Endodermal cell (in vitro differentiated cells): ENCODE measurements around the gene IGLL1. TPM values are rescaled to one million over a fixed set of nuclear protein-coding genes. Genes with fewer than 3 reads are reported as not detected.

Experiments
- DNase-seq: peaks from one replicate; pipeline ENCODE4 v3.0.0-alpha.2; 2017
- H3K27ac ChIP-seq: 2 replicates; pipeline ENCODE4 v1.5.1; 2013; ENCODE audit warnings: mild to moderate bottlenecking, low read depth, low read length, moderate library complexity
- H3K27me3 ChIP-seq: 2 replicates; pipeline ENCODE4 v1.6.1; 2013; ENCODE audit warnings: mild to moderate bottlenecking, low read length, moderate library complexity; ENCODE audit not compliant: insufficient read depth, control insufficient read depth, poor library complexity, severe bottlenecking
- H3K36me3 ChIP-seq: 2 replicates; pipeline ENCODE4 v1.7.0; 2013; ENCODE audit warnings: mild to moderate bottlenecking, low read length, moderate library complexity; ENCODE audit not compliant: control insufficient read depth, insufficient read depth
- H3K4me1 ChIP-seq: one replicate; pipeline ENCODE4 v1.7.0; 2013; ENCODE audit warnings: low read length; ENCODE audit not compliant: control insufficient read depth, insufficient read depth
- H3K4me3 ChIP-seq: 2 replicates; pipeline ENCODE4 v1.5.1; 2013; ENCODE audit warnings: mild to moderate bottlenecking, low read length, moderate library complexity
- H3K9ac ChIP-seq: 2 replicates; pipeline ENCODE4 v1.6.1; 2013; ENCODE audit warnings: mild to moderate bottlenecking, low read length, moderate library complexity; ENCODE audit not compliant: poor library complexity, severe bottlenecking; ENCODE audit errors: extremely low read depth
- H3K9me3 ChIP-seq: 2 replicates; pipeline ENCODE4 v1.6.1; 2013; ENCODE audit warnings: mild to moderate bottlenecking, low read length, moderate library complexity; ENCODE audit not compliant: control insufficient read depth
- H3K27ac Mint-ChIP-seq: 2 replicates; pipeline ENCODE4 v1.8.0; 2020; ENCODE audit warnings: mixed read lengths
- H3K27me3 Mint-ChIP-seq: 2 replicates; pipeline ENCODE4 v1.8.0; 2021; ENCODE audit warnings: mild to moderate bottlenecking, mixed read lengths; ENCODE audit not compliant: insufficient read depth
- H3K36me3 Mint-ChIP-seq: 2 replicates; pipeline ENCODE4 v1.8.0; 2020; ENCODE audit warnings: low read depth, mixed read lengths
- H3K4me1 Mint-ChIP-seq: 2 replicates; pipeline ENCODE4 v1.8.0; 2020; ENCODE audit warnings: mixed read lengths
- H3K4me3 Mint-ChIP-seq: 2 replicates; pipeline ENCODE4 v1.8.0; 2020; ENCODE audit warnings: mild to moderate bottlenecking, moderate library complexity, mixed read lengths
- H3K9me3 Mint-ChIP-seq: 2 replicates; pipeline ENCODE4 v1.8.0; 2020; ENCODE audit warnings: mild to moderate bottlenecking, mixed read lengths
- WGBS, 2 experiments: methylation state at CpG; one replicate each; pipeline versions ENCODE4 v1.1.5 to v1.1.7; 2013; ENCODE audit warnings: missing lambda C conversion rate in 2 of 2, mixed read lengths in 1 of 2; ENCODE audit not compliant: insufficient coverage in 1 of 2, insufficient read length in 1 of 2; 5-methylcytosine and 5-hydroxymethylcytosine counted together
- total RNA-seq, 2 donors: library from RNA; stranded (reverse); fragmentation: NEBNext Ultra II Directional in 1 of 2; extraction: Animal tissue kit (Norgen Biotek cat#: 25700) in 1 of 2; gene quantifications; 2 replicates in 1 of 2; 3 replicates in 1 of 2; pipeline ENCODE4 v1.2.1, GENCODE V29; 2021
- TF ChIP-seq, protein P1 (sequence below): fragments of 200-600 bp; sonication (generic); conservative IDR thresholded peaks from 2 replicates; pipeline ENCODE4 v1.5.0; 2021; ENCODE audit warnings: antibody characterized with exemption, mild to moderate bottlenecking

Gene IGLL1
- total RNA-seq, 2 donors from 2014 or later, result not detected

DNA sequence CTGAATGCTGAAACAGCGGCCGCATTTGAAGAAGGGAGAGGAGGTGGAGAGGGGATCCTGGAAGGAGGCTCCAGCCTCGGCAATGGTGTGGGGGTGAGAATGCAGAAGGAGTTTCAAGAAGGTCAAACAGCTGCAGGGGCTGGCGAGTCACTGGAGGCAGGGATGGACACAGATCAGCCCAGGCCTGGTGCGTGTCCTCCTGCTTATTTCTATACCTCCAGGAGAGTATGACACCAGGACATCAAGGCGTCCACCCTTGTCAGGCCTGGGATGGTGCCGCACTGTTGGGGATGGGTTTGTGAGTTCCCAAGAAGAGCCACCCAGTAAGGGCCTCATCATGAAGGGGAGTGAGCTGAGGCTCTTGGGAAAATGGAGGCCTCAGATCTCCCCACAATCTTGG is 23.1 kb downstream of the IGLL1 start:
- WGBS, 2 experiments, result 87 to 92% methylated on average over 6 to 7 of the region's 7 CpGs
- H3K27me3 Mint-ChIP-seq, result peaks cover 8% of the 10 kb centered on the region

GRCh38 chr22:23556026-23556620 is 24.0 kb downstream of the IGLL1 start:
- no peak for DNase-seq
- Mint-ChIP-seq H3K27ac (no peak overlapping the region), H3K36me3 (no peaks in the 10 kb centered on the region), H3K4me1 (no peaks in the 10 kb centered on the region), H3K27me3 (peaks cover 8% of the 10 kb centered on the region), H3K4me3 (no peak overlapping the region), H3K9me3 (no peaks in the 10 kb centered on the region)
- Histone ChIP-seq H3K27ac (no peak overlapping the region), H3K4me1 (no peaks in the 10 kb centered on the region), H3K9me3 (no peaks in the 10 kb centered on the region), H3K27me3 (peaks cover 23% of the 10 kb centered on the region), H3K36me3 (no peaks in the 10 kb centered on the region), H3K9ac (no peak overlapping the region), H3K4me3 (no peak overlapping the region)
- TF ChIP-seq, protein P1, sequence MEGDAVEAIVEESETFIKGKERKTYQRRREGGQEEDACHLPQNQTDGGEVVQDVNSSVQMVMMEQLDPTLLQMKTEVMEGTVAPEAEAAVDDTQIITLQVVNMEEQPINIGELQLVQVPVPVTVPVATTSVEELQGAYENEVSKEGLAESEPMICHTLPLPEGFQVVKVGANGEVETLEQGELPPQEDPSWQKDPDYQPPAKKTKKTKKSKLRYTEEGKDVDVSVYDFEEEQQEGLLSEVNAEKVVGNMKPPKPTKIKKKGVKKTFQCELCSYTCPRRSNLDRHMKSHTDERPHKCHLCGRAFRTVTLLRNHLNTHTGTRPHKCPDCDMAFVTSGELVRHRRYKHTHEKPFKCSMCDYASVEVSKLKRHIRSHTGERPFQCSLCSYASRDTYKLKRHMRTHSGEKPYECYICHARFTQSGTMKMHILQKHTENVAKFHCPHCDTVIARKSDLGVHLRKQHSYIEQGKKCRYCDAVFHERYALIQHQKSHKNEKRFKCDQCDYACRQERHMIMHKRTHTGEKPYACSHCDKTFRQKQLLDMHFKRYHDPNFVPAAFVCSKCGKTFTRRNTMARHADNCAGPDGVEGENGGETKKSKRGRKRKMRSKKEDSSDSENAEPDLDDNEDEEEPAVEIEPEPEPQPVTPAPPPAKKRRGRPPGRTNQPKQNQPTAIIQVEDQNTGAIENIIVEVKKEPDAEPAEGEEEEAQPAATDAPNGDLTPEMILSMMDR, result no peak
- WGBS, 2 experiments, result 20 to 74% methylated on average over 1 to 6 of the region's 7 CpGs

More for the DNA sequence above, 23.1 kb downstream of the IGLL1 start:
- no peaks in the 10 kb centered on the region for H3K4me1 ChIP-seq
- Mint-ChIP-seq H3K27ac (no peak overlapping the region), H3K9me3 (no peaks in the 10 kb centered on the region), H3K36me3 (no peaks in the 10 kb centered on the region), H3K4me1 (no peaks in the 10 kb centered on the region), H3K4me3 (no peak overlapping the region)
- no peak overlapping the region for H3K27ac ChIP-seq
- H3K4me3 ChIP-seq, result no peak overlapping the region
- H3K9me3 ChIP-seq, result no peaks in the 10 kb centered on the region
- peaks cover 15% of the 10 kb centered on the region for H3K27me3 ChIP-seq
- H3K9ac ChIP-seq, result no peak overlapping the region
- H3K36me3 ChIP-seq, result no peaks in the 10 kb centered on the region
- TF ChIP-seq, protein P1, result no peak
- DNase-seq, result no peak

DNA sequence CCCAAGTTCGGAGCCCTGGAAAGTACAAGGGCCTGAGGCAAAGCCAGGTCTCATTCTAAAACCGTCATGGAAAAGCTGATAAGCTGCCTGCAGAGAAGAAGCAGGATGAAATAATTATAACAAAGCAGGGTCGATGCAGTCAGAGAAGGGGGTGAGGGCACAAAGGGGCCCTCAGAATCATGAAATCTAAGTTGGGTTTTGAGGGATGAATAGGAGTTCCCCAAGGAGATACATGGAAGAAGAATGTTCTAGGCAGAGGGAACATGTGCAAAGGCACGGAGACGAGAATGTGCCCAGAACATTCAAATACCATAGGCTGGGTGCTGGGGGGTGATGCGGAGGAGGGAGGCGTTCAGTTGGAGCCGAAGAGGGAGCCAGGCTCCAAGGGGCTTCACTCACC is 25.0 kb downstream of the IGLL1 start:
- Mint-ChIP-seq H3K27me3 (peaks cover 8% of the 10 kb centered on the region), H3K36me3 (no peaks in the 10 kb centered on the region), H3K9me3 (no peaks in the 10 kb centered on the region), H3K27ac (no peak overlapping the region), H3K4me3 (no peak overlapping the region), H3K4me1 (no peaks in the 10 kb centered on the region)
- Histone ChIP-seq H3K27ac (no peak overlapping the region), H3K36me3 (no peaks in the 10 kb centered on the region), H3K9me3 (no peaks in the 10 kb centered on the region), H3K27me3 (peaks cover 23% of the 10 kb centered on the region), H3K4me3 (no peak overlapping the region), H3K4me1 (no peaks in the 10 kb centered on the region), H3K9ac (no peak overlapping the region)
- TF ChIP-seq, protein P1, result no peak
- DNase-seq, result no peak
- WGBS, 2 experiments, result 81 to 85% methylated on average over 8 of the region's 8 CpGs
